Fibroblast of villous mesenchyme (primary cell): Measurements from ENCODE around the gene SPTBN4. TPM values are rescaled to one million over a fixed set of nuclear protein-coding genes. Genes with fewer than 3 reads are reported as not detected.

Experiments used
- DNase-seq: peaks from one replicate; pipeline ENCODE4 v3.0.0-alpha.2; 2010; ENCODE audit warnings: low read depth
- H3K4me3 ChIP-seq: 2 replicates; pipeline ENCODE4 v1.5.1; 2011; ENCODE audit warnings: low read depth, mild to moderate bottlenecking, low read length
- CTCF ChIP-seq: IDR thresholded peaks from 2 replicates; pipeline ENCODE4 v1.5.1; 2012; ENCODE audit warnings: low read depth, mild to moderate bottlenecking, low read length; ENCODE audit not compliant: insufficient read depth
- total RNA-seq: library from RNA; depleted of rRNA; stranded (reverse); fragments of >200 nt; gene quantifications from 2 replicates; pipeline ENCODE4 v1.2.3, GENCODE V29; 2012

Gene SPTBN4
- total RNA-seq, 1 donor = 1.3 TPM

- TF ChIP-seq CTCF = no peak
- H3K4me3 ChIP-seq = no peak overlapping the region
- DNase-seq = no peak
Measured at GRCh38 chr19:40607311-40608239, 140.8 kb downstream of the SPTBN4 start.

- no peak for DNase-seq
Measured at GRCh38 chr19:40608240-40608621, 141.4 kb downstream of the SPTBN4 start.

GRCh38 chr19:40608957-40609356, 142.2 kb downstream of the SPTBN4 start:
- H3K4me3 ChIP-seq = no peak overlapping the region
- TF ChIP-seq CTCF = no peak
- DNase-seq = no peak

More at GRCh38 chr19:40608240-40608621, 141.4 kb downstream of the SPTBN4 start:
- no peak for TF ChIP-seq CTCF
- no peak overlapping the region for H3K4me3 ChIP-seq

GRCh38 chr19:40609561-40610395, 143.0 kb downstream of the SPTBN4 start:
- no peak for TF ChIP-seq CTCF
- DNase-seq = peak; percentile 84
- H3K4me3 ChIP-seq = peak overlapping the region; percentile 52

GRCh38 chr19:40610396-40611064, 143.7 kb downstream of the SPTBN4 start:
- no peak for DNase-seq
- H3K4me3 ChIP-seq = peak overlapping the region; percentile 21
- no peak for TF ChIP-seq CTCF

- TF ChIP-seq CTCF = no peak
- H3K4me3 ChIP-seq = no peak overlapping the region
- DNase-seq = no peak
Measured at GRCh38 chr19:40611096-40611495, 144.3 kb downstream of the SPTBN4 start.
